Activated CD8-positive, alpha-beta memory T cell treated with anti-CD3 and anti-CD28 coated beads for 36 hours (primary cell): Measurements from ENCODE around the gene PRRT1. TPM values are rescaled to one million over a fixed set of nuclear protein-coding genes. Genes with fewer than 3 reads are reported as not detected.
"Not testable (repeated sequence)": the region's sequence is repeated elsewhere in the genome, so short reads cannot be mapped to it uniquely, and the experiment has no call there.

Experiments
- CTCF ChIA-PET: fragments of 350-600 bp; sonication (Branson Sonifier 250); formaldehyde crosslinking; loops from one replicate; lab custom pipeline; 2021; ENCODE audit warnings: antibody characterized with exemption; lab: Charles Lee
- POLR2A ChIA-PET: fragments of 350-600 bp; sonication (Branson Sonifier 250); formaldehyde crosslinking; loops from one replicate; lab custom pipeline; 2021; ENCODE audit warnings: antibody characterized with exemption; lab: Charles Lee
- total RNA-seq, 2 experiments: library from RNA; stranded (reverse); gene quantifications; one replicate each; pipeline ENCODE4 v1.2.3, GENCODE V29; 2021

The PRRT1 gene
- total RNA-seq, 2 experiments from 2014 or later: 0.61 TPM

GRCh38 chr6:32190054-32190851 is 38.5 kb upstream of the PRRT1 start, which contains the start of gene PBX2:
PBX2 (minus strand) TSS chr6:32190202; CDS start chr6:32189915, 287 bp downstream.
- ChIA-PET POLR2A (interaction anchor here (0.5 to 1.9 kb wide), 3 partner anchors 11 to 292 kb away, joined by 3 to 16 read pairs (median 4); partner anchors contain the start of gene ATF6B), CTCF (interaction anchor here (1.4 kb wide), 1 partner anchor 72 kb away, joined by 5 read pairs; no protein-coding TSS in a partner anchor)

- ChIA-PET CTCF (interaction anchor here (1.4 kb wide), 1 partner anchor 71 kb away, joined by 5 read pairs; no protein-coding TSS in a partner anchor), POLR2A (interaction anchor here (0.8 to 1.9 kb wide), 2 partner anchors 11 to 61 kb away, joined by 3 to 16 read pairs; partner anchors contain the start of gene ATF6B)
Measured at GRCh38 chr6:32189742-32190053, 38.0 kb upstream of the PRRT1 start.

GRCh38 chr6:32189069-32189741 is 37.5 kb upstream of the PRRT1 start:
- ChIA-PET POLR2A (interaction anchor here (0.6 to 1.9 kb wide), 2 partner anchors 10 to 525 kb away, joined by 3 to 16 read pairs; no protein-coding TSS in a partner anchor), CTCF (no interaction called here)

- ChIA-PET POLR2A (interaction anchor here (0.6 to 1.9 kb wide), 2 partner anchors 10 to 524 kb away, joined by 3 to 16 read pairs; no protein-coding TSS in a partner anchor), CTCF (interaction anchor here (1.3 to 1.4 kb wide), 2 partner anchors 10 to 12 kb away, joined by 4 read pairs; partner anchors contain the start of genes AGPAT1 and RNF5)
Measured at GRCh38 chr6:32188381-32189068, 36.8 kb upstream of the PRRT1 start.

GRCh38 chr6:32187725-32188380 is 36.1 kb upstream of the PRRT1 start:
- POLR2A ChIA-PET: not testable (repeated sequence)
- CTCF ChIA-PET: interaction anchor here (1.2 to 1.4 kb wide), 4 partner anchors 8 to 70 kb away, joined by 3 to 4 read pairs (median 4); partner anchors contain the start of genes AGPAT1 and RNF5

GRCh38 chr6:32187009-32187709 is 35.4 kb upstream of the PRRT1 start:
- POLR2A ChIA-PET: no interaction called here

GRCh38 chr6:32186151-32186840 is 34.6 kb upstream of the PRRT1 start:
- POLR2A ChIA-PET: not testable (repeated sequence)
- CTCF ChIA-PET: interaction anchor here (1.2 to 1.4 kb wide), 2 partner anchors 9 to 69 kb away, joined by 3 read pairs; no protein-coding TSS in a partner anchor

More at GRCh38 chr6:32187009-32187709, 35.4 kb upstream of the PRRT1 start:
- CTCF ChIA-PET: interaction anchor here (1.2 to 1.4 kb wide), 4 partner anchors 8 to 70 kb away, joined by 3 to 4 read pairs (median 4); partner anchors contain the start of genes AGPAT1 and RNF5

GRCh38 chr6:32185681-32186131 is 34.0 kb upstream of the PRRT1 start:
- CTCF ChIA-PET: not testable (repeated sequence)
- POLR2A ChIA-PET: interaction anchor here (0.6 kb wide), 1 partner anchor 1588 kb away, joined by 6 read pairs; no protein-coding TSS in a partner anchor

- CTCF ChIA-PET: no interaction called here
- POLR2A ChIA-PET: no interaction called here
Measured at GRCh38 chr6:32184084-32184640, 32.4 kb upstream of the PRRT1 start, which contains the start of gene AGER. AGER (minus strand) TSS chr6:32184253; CDS start chr6:32184222, 31 bp downstream.

- ChIA-PET CTCF (no interaction called here), POLR2A (interaction anchor here (0.7 kb wide), 1 partner anchor 8 kb away, joined by 3 read pairs; no protein-coding TSS in a partner anchor)
Measured at GRCh38 chr6:32183483-32184083, 31.8 kb upstream of the PRRT1 start.

- ChIA-PET CTCF (interaction anchor here (1.3 kb wide), 1 partner anchor 12 kb away, joined by 5 read pairs; no protein-coding TSS in a partner anchor), POLR2A (interaction anchor here (0.7 kb wide), 1 partner anchor 9 kb away, joined by 3 read pairs; no protein-coding TSS in a partner anchor)
Measured at GRCh38 chr6:32183030-32183429, 31.3 kb upstream of the PRRT1 start.

- ChIA-PET POLR2A (interaction anchor here (0.7 kb wide), 1 partner anchor 9 kb away, joined by 3 read pairs; no protein-coding TSS in a partner anchor), CTCF (interaction anchor here (1.3 kb wide), 1 partner anchor 12 kb away, joined by 5 read pairs; no protein-coding TSS in a partner anchor)
Measured at GRCh38 chr6:32182555-32182981, 30.8 kb upstream of the PRRT1 start.

GRCh38 chr6:32181915-32182529 is 30.3 kb upstream of the PRRT1 start:
- POLR2A ChIA-PET: no interaction called here
- CTCF ChIA-PET: interaction anchor here (1.3 kb wide), 1 partner anchor 13 kb away, joined by 5 read pairs; no protein-coding TSS in a partner anchor

GRCh38 chr6:32181148-32181702 is 29.5 kb upstream of the PRRT1 start:
- ChIA-PET CTCF (no interaction called here), POLR2A (no interaction called here)
